SK-N-SH (cell line): ENCODE results near the gene PRICKLE2.

ENCODE experiments used
- CHD2 ChIP-seq: fragments of 150-350 bp; IDR thresholded peaks from 2 replicates; pipeline ENCODE4 v1.6.1; 2018; ENCODE audit warnings: low read length; ENCODE audit not compliant: partially characterized antibody
- SMC3 ChIP-seq: IDR thresholded peaks from 2 replicates; pipeline ENCODE4 v1.6.1; 2012; ENCODE audit warnings: low read depth, low read length, improper control_type of control experiment

DNA sequence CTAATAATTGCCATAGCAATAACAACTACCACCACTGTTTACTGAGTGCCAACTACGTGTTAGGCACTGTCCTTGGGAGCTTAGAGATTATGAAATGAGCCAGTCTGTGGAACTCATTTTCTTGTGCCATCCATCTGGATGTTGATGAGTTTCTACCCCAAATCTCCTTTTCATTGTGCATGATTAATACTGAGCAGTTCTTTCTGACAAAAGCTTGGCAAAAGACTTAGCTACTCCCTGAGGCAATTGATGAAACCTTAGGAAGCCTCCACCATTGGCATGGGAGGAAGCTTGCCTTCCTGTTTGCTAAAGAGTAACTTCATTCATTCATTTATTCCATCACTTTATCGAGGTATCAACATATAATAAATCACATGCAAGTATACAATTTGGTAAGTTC, 39.8 kb downstream of the PRICKLE2 start:
- no peak for TF ChIP-seq SMC3
- no peak for TF ChIP-seq CHD2
